ENCODE results near the gene IL2RG.

Gene IL2RG

GRCh38 chrX:71111141-71111843 lies at the start of gene IL2RG:
TSS of gene IL2RG (minus strand) at chrX:71111577. CDS start at chrX:71111539, 38 bp downstream.
- Histone ChIP-seq H3K79me2 (ENCODE audit: insufficient read depth, low read length) (no peaks in the 10 kb centered on the region), H2AFZ (ENCODE audit: low read length) (no peak within 1 kb of the TSS), H3K4me2 (ENCODE audit: low read length) (peak within 1 kb of the TSS; percentile 98), H3K4me1 (ENCODE audit: insufficient read depth, low read length, severe bottlenecking) (peaks cover 35% of the 10 kb centered on the region), H3F3A (ENCODE audit: insufficient read depth, low read length) (no peaks in the 10 kb centered on the region), H3K9ac (ENCODE audit: low read length) (peak within 1 kb of the TSS; percentile 97), H3K4me3 (ENCODE audit: low read depth, low read length, poor library complexity, severe bottlenecking) (peak within 1 kb of the TSS; percentile 88), H3K27ac (ENCODE audit: low read depth, low read length, poor library complexity, severe bottlenecking) (peak within 1 kb of the TSS; percentile 83), H3K27me3 (ENCODE audit: insufficient read depth, low read length) (no peaks in the 10 kb centered on the region), H4K20me1 (ENCODE audit: insufficient read depth, low read length) (no peaks in the 10 kb centered on the region), H3K9me2 (ENCODE audit: low read depth, low read length) (no peaks in the 10 kb centered on the region), H3K9me3 (ENCODE audit: low read length) (no peaks in the 10 kb centered on the region), H3K36me3 (ENCODE audit: insufficient read depth, low read length) (peaks cover 24% of the 10 kb centered on the region)
- TF ChIP-seq, protein P1, sequence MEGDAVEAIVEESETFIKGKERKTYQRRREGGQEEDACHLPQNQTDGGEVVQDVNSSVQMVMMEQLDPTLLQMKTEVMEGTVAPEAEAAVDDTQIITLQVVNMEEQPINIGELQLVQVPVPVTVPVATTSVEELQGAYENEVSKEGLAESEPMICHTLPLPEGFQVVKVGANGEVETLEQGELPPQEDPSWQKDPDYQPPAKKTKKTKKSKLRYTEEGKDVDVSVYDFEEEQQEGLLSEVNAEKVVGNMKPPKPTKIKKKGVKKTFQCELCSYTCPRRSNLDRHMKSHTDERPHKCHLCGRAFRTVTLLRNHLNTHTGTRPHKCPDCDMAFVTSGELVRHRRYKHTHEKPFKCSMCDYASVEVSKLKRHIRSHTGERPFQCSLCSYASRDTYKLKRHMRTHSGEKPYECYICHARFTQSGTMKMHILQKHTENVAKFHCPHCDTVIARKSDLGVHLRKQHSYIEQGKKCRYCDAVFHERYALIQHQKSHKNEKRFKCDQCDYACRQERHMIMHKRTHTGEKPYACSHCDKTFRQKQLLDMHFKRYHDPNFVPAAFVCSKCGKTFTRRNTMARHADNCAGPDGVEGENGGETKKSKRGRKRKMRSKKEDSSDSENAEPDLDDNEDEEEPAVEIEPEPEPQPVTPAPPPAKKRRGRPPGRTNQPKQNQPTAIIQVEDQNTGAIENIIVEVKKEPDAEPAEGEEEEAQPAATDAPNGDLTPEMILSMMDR (IDR thresholded peaks at IDR 0.05; ENCODE audit: low read length), result no peak
- no peak for TF ChIP-seq EZH2 (IDR thresholded peaks at IDR 0.05; ENCODE audit: borderline replicate concordance, low read length)

- Histone ChIP-seq H3K9me2 (ENCODE audit: low read depth, low read length) (no peaks in the 10 kb centered on the region), H3K4me3 (ENCODE audit: low read depth, low read length, poor library complexity, severe bottlenecking) (no peak overlapping the region), H3K79me2 (ENCODE audit: insufficient read depth, low read length) (no peaks in the 10 kb centered on the region), H3K9me3 (ENCODE audit: low read length) (no peaks in the 10 kb centered on the region), H3K36me3 (ENCODE audit: insufficient read depth, low read length) (no peaks in the 10 kb centered on the region), H3K4me1 (ENCODE audit: insufficient read depth, low read length, severe bottlenecking) (no peaks in the 10 kb centered on the region), H4K20me1 (ENCODE audit: insufficient read depth, low read length) (no peaks in the 10 kb centered on the region), H3F3A (ENCODE audit: insufficient read depth, low read length) (no peaks in the 10 kb centered on the region), H3K27ac (ENCODE audit: low read depth, low read length, poor library complexity, severe bottlenecking) (no peak overlapping the region), H2AFZ (ENCODE audit: low read length) (no peak overlapping the region), H3K4me2 (ENCODE audit: low read length) (no peak overlapping the region), H3K9ac (ENCODE audit: low read length) (no peak overlapping the region), H3K27me3 (ENCODE audit: insufficient read depth, low read length) (no peaks in the 10 kb centered on the region)
- no peak for TF ChIP-seq EZH2 (IDR thresholded peaks at IDR 0.05; ENCODE audit: borderline replicate concordance, low read length)
- TF ChIP-seq, protein P1 (IDR thresholded peaks at IDR 0.05; ENCODE audit: low read length), result no peak
These were observed 49.1 kb upstream of the IL2RG start for GRCh38 chrX:71160475-71160874.

GRCh38 chrX:71159335-71159734 lies 48.0 kb upstream of the IL2RG start:
- no peaks in the 10 kb centered on the region for H3K9me3 ChIP-seq (ENCODE audit: low read length)
- no peaks in the 10 kb centered on the region for H3K36me3 ChIP-seq (ENCODE audit: insufficient read depth, low read length)
- no peak overlapping the region for H3K4me3 ChIP-seq (ENCODE audit: low read depth, low read length, poor library complexity, severe bottlenecking)
- H3K27me3 ChIP-seq (ENCODE audit: insufficient read depth, low read length), result no peaks in the 10 kb centered on the region
- no peaks in the 10 kb centered on the region for H4K20me1 ChIP-seq (ENCODE audit: insufficient read depth, low read length)
- no peaks in the 10 kb centered on the region for H3K9me2 ChIP-seq (ENCODE audit: low read depth, low read length)
- H3F3A ChIP-seq (ENCODE audit: insufficient read depth, low read length), result no peaks in the 10 kb centered on the region
- H3K9ac ChIP-seq (ENCODE audit: low read length), result no peak overlapping the region
- no peak overlapping the region for H3K4me2 ChIP-seq (ENCODE audit: low read length)
- no peaks in the 10 kb centered on the region for H3K4me1 ChIP-seq (ENCODE audit: insufficient read depth, low read length, severe bottlenecking)
- H3K27ac ChIP-seq (ENCODE audit: low read depth, low read length, poor library complexity, severe bottlenecking), result no peak overlapping the region
- TF ChIP-seq, protein P1 (IDR thresholded peaks at IDR 0.05; ENCODE audit: low read length), result no peak
- no peak for TF ChIP-seq EZH2 (IDR thresholded peaks at IDR 0.05; ENCODE audit: borderline replicate concordance, low read length)
- no peaks in the 10 kb centered on the region for H3K79me2 ChIP-seq (ENCODE audit: insufficient read depth, low read length)
- no peak overlapping the region for H2AFZ ChIP-seq (ENCODE audit: low read length)
